Inferior parietal cortex (tissue), 1 donor: ENCODE data around the gene HEATR9.

Experiments used
- DNase-seq: peaks from one replicate; pipeline ENCODE4 v3.0.0-alpha.2; 2016; ENCODE audit errors: extremely low spot score

HEATR9 gene

DNA sequence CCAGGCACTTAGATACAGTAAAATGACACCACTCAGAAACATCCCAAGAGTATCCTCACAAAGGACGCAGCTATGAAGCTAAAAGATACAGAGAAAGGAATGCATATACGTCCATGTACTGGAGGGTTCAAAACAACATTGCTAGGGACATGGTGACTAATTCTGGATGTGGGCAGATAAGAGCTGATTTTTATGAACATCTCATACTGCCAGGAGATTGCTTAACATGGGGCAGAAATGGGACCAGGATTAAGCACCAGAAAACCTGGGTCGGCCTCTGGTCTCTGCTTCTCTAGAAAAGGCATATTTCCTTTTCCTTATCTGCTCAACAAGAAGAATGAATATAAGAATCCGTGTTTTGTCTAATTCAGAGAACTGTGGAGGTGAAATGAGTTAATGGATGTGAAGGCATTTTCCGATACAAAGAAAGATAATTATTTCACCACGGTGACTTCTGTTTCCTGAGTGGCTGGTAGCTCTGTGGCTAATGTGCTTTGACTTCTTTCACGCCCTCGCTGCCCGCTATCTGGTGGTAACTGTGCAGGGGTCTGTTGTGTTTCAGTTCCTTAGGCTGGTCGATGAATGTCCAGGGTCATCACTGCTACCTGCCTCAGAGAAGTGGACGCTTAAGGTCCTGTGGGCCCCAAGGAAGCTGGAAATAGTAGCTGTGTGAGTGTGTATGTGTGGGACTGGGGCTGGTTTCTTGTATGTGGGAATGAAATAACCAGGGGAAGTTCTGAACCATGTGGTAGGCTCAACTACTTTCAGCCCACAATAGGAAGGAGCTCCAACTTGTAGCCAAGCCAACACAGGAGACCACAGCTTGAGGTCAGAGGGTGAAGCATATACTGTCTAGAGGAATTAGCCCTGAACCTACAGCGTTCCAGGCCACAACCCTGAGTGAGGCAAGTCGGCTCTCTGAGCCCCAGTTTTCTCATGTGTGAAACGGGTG lies 27.2 kb upstream of the HEATR9 start:
- no peak for DNase-seq

DNA sequence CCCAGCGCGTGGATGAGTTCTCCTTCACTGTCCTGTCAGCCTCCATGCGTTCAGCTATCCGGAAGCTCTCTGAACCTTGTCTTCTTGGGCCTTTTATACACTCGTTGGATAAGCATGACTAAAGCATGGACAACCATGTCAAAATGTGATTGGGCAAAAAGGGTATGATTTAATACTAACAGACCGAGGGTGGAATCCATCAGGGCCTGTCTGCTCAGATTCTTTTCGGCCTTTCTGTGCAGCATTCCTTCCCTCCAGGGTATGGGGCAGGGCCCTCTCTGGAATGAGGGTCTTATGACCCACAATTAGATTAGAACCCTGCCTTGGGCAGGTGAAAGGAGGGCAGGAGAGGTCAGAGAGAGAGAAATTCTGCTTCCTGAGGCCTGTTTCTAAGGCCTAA lies 25.5 kb upstream of the HEATR9 start:
- no peak for DNase-seq

- no peak for DNase-seq
These were observed 25.1 kb upstream of the HEATR9 start for GRCh38 chr17:35893751-35894150.

- no peak for DNase-seq
These were observed 23.7 kb upstream of the HEATR9 start for GRCh38 chr17:35892091-35893035.

DNA sequence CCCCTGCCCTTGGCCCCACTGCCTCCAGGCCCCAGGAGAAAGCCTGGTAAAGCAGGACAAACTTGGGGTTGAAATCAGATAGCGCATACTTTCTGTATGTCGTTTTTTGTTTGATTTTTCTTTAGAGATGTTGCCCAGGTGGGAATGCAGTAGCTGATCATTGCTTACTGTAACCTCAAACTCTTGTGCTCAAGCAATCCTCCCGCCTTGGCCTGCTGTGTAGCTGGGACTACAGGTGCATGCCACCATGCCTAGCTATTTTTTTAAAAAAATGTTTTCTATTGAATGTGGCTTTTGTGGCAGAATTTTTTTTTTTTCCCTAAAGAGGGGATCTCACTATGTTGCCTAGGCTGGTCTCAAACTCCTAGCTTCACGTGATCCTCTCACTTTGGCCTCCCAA lies 22.6 kb upstream of the HEATR9 start:
- DNase-seq = no peak

DNA sequence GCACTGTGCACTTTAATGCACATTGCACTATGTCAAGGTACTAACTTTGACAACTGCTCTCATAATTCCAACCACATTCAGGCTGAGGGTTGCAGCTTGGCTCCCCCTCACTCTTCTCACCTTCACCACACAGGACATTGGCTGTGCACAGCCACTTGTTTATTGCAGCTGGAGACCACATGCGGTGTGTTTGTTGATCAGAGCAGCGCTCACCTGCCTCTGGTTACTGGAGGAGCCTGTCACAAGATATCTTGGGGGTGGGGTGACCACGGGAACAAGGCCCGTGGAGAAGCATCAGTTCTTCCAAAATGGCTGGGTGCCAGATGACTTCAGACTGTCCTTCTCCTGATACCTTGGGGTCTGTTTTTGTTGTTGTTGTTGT lies 22.1 kb upstream of the HEATR9 start:
- DNase-seq = no peak

- DNase-seq = peak; percentile 20
These were observed 21.4 kb upstream of the HEATR9 start for GRCh38 chr17:35889818-35890773.

DNA sequence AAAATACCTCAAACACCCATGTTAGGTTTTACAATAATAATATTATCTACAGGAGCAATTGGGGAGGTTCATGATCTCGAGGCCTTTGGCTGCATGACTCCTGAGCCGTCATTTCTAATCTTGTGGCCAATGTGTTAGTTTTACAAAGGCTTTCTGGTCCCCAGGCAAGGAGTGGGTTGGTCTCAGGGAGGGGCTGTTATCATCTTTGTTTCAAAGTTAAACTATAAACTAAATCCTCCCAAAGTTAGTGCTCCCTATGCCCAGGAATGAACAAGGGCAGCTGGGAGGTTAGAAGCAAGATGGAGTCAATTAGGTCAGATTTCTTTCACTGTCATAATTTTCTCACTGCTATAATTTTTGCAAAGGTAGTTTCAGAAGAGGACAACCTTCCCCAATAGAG lies 20.6 kb upstream of the HEATR9 start:
- DNase-seq = no peak

DNA sequence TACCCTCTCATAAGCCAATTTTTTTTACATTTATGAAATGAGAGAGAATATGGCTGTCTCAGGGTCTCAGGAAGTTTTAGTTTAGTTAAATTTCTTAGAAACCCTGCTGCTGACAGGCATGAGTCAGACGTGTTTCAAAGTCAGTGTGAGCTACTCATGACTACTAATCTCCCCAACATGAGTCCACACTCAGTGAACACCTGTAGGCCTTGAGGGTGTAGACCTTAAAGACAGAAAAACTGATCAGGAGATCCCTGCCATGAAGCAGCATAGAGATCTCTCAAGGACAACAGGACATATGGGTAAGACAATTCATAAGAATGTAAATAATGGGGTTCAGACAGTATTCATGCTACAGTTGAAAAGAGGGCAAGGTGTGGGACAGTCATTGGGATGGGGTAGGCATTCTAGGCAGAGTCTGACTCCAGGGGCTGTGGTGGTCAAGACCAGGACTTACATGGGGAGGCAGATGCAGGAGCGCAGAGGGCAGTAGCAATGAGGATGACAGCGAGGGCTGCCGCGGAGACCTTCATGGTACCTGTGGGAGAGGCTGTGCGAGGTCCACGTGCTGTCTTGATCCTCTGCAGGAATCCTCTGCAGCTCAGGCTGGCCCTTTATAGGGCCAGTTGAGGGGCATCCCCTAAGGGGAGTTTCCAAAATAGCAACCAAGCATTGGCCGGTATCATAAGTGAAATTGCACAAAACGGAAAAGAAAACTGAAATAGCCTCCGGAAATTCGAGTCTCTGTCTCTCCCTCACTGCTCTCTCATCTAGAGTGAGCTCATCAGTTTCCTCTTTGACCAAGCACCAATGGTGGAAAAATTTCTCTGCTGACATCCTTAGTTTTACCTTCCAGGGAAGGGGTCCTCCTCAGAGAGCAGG lies 11.3 kb upstream of the HEATR9 start, which contains the start of gene CCL5:
TSS of gene CCL5 (minus strand) at position 588 of the 882 bp plus-strand sequence.
- no peak for DNase-seq

DNA sequence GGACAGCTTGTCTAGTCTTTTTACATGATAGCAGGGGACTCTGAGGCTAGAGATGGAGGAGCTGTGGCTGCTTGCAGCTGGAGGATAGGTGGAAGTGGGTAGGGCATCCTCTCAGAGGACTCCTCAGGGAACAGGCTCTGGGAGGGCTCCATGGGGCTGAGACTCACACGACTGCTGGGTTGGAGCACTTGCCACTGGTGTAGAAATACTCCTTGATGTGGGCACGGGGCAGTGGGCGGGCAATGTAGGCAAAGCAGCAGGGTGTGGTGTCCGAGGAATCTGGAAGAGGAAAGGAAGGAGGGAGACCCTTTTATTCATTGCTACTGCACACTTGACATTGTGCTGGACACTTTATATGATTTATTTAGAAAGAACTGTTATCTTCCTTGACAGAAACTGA lies 9.7 kb upstream of the HEATR9 start:
- DNase-seq = no peak

DNA sequence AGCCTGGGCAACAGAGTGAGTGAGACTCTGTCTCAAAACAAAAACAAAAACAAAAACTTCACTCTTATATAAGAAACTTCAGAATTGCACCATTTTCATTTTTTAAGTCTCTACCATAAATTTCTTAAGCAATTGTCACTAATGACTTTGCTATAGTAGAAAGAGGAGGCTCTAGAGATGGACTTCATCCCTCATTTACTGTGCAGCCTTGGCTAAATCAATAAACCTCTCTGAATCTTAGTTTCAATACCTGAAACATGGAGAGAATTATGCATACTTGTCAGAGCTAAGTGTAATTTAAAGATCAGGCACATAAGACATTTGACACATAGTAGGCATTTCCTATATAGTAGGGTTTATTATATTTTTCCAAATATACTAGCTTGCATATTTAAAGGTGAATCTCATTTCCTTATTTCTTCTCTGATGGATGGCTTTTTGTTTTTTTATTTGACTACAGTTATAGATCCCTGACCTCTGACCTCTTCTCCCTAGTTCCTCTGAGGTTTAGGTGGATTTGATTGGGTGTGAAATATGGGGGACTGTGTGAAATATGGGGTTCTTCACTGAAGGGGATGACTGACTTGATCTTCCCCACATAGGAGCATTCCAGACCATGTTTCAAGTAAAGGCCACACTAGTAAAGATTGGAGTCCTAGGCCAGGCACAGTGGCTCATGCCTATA lies 8.8 kb upstream of the HEATR9 start:
- no peak for DNase-seq

GRCh38 chr17:35876534-35876933 lies 7.8 kb upstream of the HEATR9 start:
- no peak for DNase-seq

DNA sequence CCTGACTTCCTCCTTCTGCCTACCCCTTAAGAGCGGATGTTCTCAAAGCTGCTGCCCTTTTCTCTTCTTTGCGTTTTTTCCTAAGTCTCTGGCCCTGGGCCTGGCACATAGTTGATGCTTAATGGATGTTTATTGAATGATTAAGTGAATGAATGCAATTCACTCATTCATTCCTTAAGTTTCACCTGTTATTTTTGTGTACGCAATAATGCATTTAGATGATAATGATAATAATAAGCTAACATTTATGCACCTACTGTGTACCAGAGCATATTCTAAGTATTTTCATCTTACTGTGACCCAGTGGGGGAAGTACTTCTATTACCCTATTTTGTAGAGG lies 7.1 kb upstream of the HEATR9 start:
- DNase-seq = no peak

DNA sequence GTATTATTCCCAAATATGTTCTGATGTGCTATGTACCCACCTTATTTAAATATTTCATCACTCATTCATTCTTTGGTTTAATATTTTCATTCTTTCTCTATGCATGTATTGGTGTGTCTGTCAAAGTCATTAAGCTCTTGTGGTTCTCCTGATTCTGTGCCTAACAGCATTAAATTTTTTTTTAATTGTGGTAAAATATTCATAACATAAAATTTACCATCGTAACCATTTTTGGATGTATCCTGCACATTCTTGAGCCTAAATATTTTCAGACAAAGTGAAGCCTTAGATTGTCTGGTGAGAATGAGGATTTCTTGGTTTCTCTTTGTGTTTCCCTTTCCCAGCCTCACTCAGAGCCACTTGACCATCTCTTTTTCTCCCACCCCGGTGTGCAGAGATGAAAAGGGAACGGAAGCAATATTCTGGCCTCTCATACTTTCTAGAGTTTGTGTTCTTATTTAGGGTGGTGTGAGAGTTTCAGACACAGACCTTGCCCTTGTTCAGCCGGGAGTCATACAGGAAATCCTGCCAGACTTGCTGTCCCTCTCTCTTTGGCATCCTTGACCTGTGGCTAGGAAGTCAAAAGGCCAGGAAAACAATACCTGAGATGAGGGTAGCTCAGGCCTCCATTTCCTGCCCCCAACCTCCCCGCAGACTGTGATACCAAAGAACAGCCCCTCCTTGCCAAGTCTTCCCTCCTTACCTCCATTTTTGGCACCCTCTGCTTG lies 6.5 kb upstream of the HEATR9 start:
- DNase-seq = no peak

GRCh38 chr17:35872196-35872980 lies 3.7 kb upstream of the HEATR9 start:
- no peak for DNase-seq

DNA sequence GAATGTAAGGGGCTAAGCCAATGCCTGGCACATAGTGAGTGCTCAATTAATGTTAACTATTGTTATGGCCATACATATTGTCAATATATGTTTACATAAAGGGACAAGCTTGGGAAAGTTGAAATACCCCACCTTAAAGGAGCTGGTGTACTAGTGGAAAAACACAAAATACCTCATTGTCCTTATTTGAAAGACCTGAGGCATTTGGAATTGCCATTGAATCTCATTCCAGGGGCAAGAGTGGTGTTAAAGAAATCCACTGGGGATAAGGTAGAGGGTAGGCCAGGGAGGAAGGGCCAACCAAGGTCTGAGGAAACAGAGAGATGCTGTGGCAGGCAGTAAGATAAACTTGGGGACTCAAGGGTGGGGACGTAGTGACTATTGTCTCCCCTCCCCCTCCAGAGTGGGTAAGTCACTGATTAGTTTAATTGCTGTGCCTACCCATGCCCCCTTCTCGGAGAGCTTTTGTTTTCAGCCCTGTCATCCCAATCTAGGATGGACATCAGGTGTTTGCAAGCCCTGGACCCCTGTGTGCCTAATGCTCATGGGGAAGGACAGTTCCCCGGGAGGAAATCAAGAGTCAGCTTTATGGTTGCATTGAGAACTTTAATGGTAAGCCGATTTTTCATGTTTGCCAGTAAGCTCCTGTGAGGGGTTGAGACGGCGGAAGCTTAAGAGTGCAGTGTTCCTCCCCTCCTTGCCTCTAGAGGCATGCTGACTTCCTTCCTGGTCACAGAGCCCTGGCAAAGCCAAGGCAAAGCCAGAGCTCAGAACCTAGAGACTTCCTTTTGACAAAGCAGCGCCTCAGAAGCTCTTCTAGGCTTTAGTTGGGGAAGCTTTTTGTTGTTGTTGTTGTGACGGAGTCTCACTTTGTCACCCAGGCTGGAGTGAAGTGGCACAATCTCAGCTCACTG lies 2.5 kb upstream of the HEATR9 start:
- no peak for DNase-seq

- DNase-seq = no peak
These were observed 1.1 kb downstream of the HEATR9 start for GRCh38 chr17:35867574-35867973.
